ENCODE results near the gene AGAP3.

DNA sequence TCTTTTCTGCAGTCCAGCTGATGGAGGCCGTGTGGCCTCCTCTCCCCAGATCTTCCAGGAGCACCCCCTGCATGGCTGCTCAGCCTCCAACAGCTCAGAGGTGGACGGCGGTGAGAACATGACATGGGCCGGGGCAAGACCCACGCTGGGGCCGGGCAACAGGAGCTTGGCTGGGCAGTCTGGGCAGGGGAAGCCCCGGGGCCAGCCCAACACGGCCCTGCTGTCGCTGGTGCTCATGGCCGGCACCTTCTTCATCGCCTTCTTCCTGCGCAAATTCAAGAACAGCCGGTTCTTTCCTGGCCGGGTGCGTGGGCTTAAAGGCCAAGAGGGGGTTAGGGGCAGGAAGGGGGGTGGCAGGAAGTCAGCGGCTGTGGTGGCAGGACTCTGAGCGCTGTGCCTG is 12.3 kb upstream of the AGAP3 start:
- TF ChIP-seq CTCF (IDR thresholded peaks at IDR 0.05) (no peak), POLR2A (IDR thresholded peaks at IDR 0.05) (no peak)

Measured in esophagus squamous epithelium (tissue), 4 donors.